OCI-LY7 (cell line): Measurements from ENCODE around the gene CD302. TPM values are rescaled to one million over a fixed set of nuclear protein-coding genes. Genes with fewer than 3 reads are reported as not detected.

ENCODE experiments used
- BruUV-seq: library from RNA; stranded (reverse); fragments of 400-500 nt; replicated peaks from 2 replicates; lab custom pipeline; 2021; lab: Mats Ljungman, UMichigan
- CTCF ChIA-PET: fragments of 300-600 bp; sonication (Branson Sonifier 250); formaldehyde crosslinking; loops from one replicate; lab custom pipeline; 2022; ENCODE audit warnings: antibody characterized with exemption; ENCODE audit not compliant: unreplicated experiment; lab: Charles Lee
- POLR2A ChIA-PET: fragments of 300-600 bp; sonication (Branson Sonifier 250); formaldehyde crosslinking; loops from one replicate; lab custom pipeline; 2022; ENCODE audit warnings: antibody characterized with exemption; lab: Charles Lee
- DNase-seq: peaks from one replicate; pipeline ENCODE4 v3.0.0-alpha.2; 2015; ENCODE audit warnings: low spot score
- H2AFZ ChIP-seq: fragments of 200-600 bp; sonication (generic), shearing (Covaris generic); 2 replicates; pipeline ENCODE4 v1.6.1; 2014; ENCODE audit warnings: mild to moderate bottlenecking, antibody characterized with exemption, low read length, moderate library complexity
- H3K27ac ChIP-seq: fragments of 200-600 bp; sonication (generic); 2 replicates; pipeline ENCODE4 v1.5.1; 2014; ENCODE audit warnings: mixed run types, low read depth, mild to moderate bottlenecking, moderate library complexity, low read length, inconsistent platforms; ENCODE audit not compliant: poor library complexity, severe bottlenecking
- H3K36me3 ChIP-seq: fragments of 200-600 bp; sonication (generic); 2 replicates; pipeline ENCODE4 v1.6.1; 2014; ENCODE audit warnings: mild to moderate bottlenecking, antibody characterized with exemption, low read length, moderate library complexity, mixed read lengths; ENCODE audit not compliant: insufficient read depth
- H3K4me1 ChIP-seq: fragments of 200-600 bp; sonication (generic); 2 replicates; pipeline ENCODE4 v1.5.1; 2014; ENCODE audit warnings: mild to moderate bottlenecking, low read length; ENCODE audit not compliant: insufficient read depth, poor library complexity, severe bottlenecking
- H3K4me2 ChIP-seq: fragments of 200-600 bp; sonication (generic); 2 replicates; pipeline ENCODE4 v1.6.1; 2014; ENCODE audit warnings: mild to moderate bottlenecking, low read length
- H3K4me3 ChIP-seq: fragments of 200-600 bp; sonication (generic); 2 replicates; pipeline ENCODE4 v1.5.1; 2014; ENCODE audit warnings: mild to moderate bottlenecking, low read depth, low read length; ENCODE audit not compliant: poor library complexity, severe bottlenecking
- H3K79me2 ChIP-seq: fragments of 200-600 bp; sonication (generic); 2 replicates; pipeline ENCODE4 v1.6.1; 2016; ENCODE audit warnings: low read depth, mild to moderate bottlenecking, low read length, moderate library complexity, mixed read lengths; ENCODE audit not compliant: insufficient read depth
- H3K9me2 ChIP-seq: fragments of 200-600 bp; sonication (generic); 2 replicates; pipeline ENCODE4 v1.6.1; 2016; ENCODE audit warnings: mild to moderate bottlenecking, low read length, mixed read lengths; ENCODE audit not compliant: insufficient read depth
- H3K9me3 ChIP-seq: fragments of 200-600 bp; sonication (generic); 2 replicates; pipeline ENCODE4 v1.6.1; 2014; ENCODE audit warnings: mild to moderate bottlenecking, mixed run types, low read length, mixed read lengths
- H4K20me1 ChIP-seq: fragments of 200-600 bp; sonication (generic); 2 replicates; pipeline ENCODE4 v1.6.1; 2014; ENCODE audit warnings: mild to moderate bottlenecking, antibody characterized with exemption, low read length, moderate library complexity, mixed read lengths; ENCODE audit not compliant: insufficient read depth
- EZH2phosphoT487 ChIP-seq: fragments of 200-600 bp; sonication (generic); IDR thresholded peaks from 2 replicates; pipeline ENCODE4 v1.6.1; 2018; ENCODE audit warnings: low read depth, borderline replicate concordance, mild to moderate bottlenecking, mixed run types, antibody characterized with exemption, low read length, moderate library complexity, mixed read lengths
- intact Hi-C: fragments of 100-400 bp; cut with micrococcal nuclease; formaldehyde crosslinking; loops from one replicate; pipeline ENCODE4 v1.10.0; 2022; ENCODE audit not compliant: unreplicated experiment
- total RNA-seq, 2 experiments: library from RNA; depleted of rRNA in 1 of 2; stranded (reverse); fragments of >200 nt in 1 of 2; shearing (Covaris generic) in 1 of 2; gene quantifications; 2 replicates each; pipeline ENCODE4 v1.2.3, GENCODE V29; 2014 to 2022
- TF ChIP-seq, protein P1 (sequence below): fragments of 200-600 bp; sonication (generic); conservative IDR thresholded peaks from 2 replicates; pipeline ENCODE4 v1.5.1; 2014; ENCODE audit warnings: mild to moderate bottlenecking, antibody characterized with exemption, low read length, moderate library complexity, mixed read lengths

The CD302 gene
- total RNA-seq, 2 experiments from 2014 or later: not detected

DNA sequence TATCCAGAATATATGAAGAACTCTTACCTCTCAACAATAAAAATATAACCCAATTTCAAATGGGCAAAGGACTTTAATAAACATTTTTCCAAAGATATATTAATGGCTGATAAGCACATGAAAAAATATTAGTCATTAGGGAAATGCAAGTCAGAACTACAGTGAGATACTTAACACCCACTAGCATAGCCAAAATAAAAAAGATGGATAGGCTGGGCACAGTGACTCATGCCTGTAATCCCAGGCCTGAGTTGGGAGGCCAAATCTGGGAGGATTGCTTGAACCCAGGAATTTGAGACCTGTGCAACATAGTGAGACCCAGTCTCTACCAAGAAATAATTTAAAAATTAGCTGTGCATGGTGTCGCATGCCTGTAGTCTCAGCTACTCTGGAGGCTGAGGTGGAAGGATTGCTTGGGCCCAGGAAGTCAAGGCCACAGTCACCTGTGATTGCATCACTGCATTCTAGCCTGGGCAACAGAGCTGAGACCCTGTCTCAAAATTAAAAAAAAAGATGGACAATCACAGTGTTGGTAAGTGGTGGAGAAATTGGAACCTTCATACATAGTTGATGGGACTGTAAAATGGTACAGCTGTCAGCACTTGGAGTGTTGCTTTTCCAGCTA is 60.6 kb downstream of the CD302 start:
- peaks cover 86% of the 10 kb centered on the region for H3K79me2 ChIP-seq
- TF ChIP-seq EZH2phosphoT487: no peak
- TF ChIP-seq, protein P1, sequence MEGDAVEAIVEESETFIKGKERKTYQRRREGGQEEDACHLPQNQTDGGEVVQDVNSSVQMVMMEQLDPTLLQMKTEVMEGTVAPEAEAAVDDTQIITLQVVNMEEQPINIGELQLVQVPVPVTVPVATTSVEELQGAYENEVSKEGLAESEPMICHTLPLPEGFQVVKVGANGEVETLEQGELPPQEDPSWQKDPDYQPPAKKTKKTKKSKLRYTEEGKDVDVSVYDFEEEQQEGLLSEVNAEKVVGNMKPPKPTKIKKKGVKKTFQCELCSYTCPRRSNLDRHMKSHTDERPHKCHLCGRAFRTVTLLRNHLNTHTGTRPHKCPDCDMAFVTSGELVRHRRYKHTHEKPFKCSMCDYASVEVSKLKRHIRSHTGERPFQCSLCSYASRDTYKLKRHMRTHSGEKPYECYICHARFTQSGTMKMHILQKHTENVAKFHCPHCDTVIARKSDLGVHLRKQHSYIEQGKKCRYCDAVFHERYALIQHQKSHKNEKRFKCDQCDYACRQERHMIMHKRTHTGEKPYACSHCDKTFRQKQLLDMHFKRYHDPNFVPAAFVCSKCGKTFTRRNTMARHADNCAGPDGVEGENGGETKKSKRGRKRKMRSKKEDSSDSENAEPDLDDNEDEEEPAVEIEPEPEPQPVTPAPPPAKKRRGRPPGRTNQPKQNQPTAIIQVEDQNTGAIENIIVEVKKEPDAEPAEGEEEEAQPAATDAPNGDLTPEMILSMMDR: no peak
- ChIA-PET POLR2A (interaction anchor here (0.9 kb wide), 1 partner anchor 10 kb away, joined by 3 read pairs; no protein-coding TSS in a partner anchor), CTCF (no interaction called here)
- H2AFZ ChIP-seq: no peak overlapping the region
- no peak overlapping the region for H3K4me3 ChIP-seq
- peaks cover 98% of the 10 kb centered on the region for H3K36me3 ChIP-seq
- no peak for DNase-seq
- H3K9me3 ChIP-seq: no peaks in the 10 kb centered on the region
- intact Hi-C loops: no loop called here
- H3K27ac ChIP-seq: no peak overlapping the region
- BruUV-seq: no TSS peak
- H3K9me2 ChIP-seq: no peaks in the 10 kb centered on the region
- no peaks in the 10 kb centered on the region for H3K4me1 ChIP-seq
- H3K4me2 ChIP-seq: no peak overlapping the region
- H4K20me1 ChIP-seq: peaks cover 31% of the 10 kb centered on the region

DNA sequence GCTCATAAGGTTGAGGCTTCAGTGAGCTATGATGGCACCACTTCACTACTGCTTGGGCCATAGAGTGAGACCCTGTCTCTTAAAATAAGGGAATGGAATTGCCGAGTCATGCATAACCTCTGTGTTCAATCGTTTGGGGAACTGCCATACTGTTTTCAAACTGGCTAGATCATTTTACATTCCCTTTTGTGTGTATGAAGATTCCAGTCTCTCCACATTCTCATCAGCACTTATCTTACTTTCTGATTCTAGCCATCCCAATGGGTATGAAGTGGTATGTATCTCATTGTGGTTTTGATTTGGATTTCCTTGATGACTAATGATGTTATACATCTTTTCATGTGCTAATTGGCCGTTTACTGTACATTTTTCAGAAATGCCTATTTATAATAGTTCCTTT is 62.0 kb downstream of the CD302 start:
- H3K9me2 ChIP-seq: no peaks in the 10 kb centered on the region
- ChIA-PET POLR2A (interaction anchor here (0.5 to 1.4 kb wide), 3 partner anchors 22 to 935 kb away, joined by 3 to 5 read pairs (median 3); no protein-coding TSS in a partner anchor), CTCF (no interaction called here)
- TF ChIP-seq, protein P1: no peak
- no peak for TF ChIP-seq EZH2phosphoT487
- peaks cover 86% of the 10 kb centered on the region for H3K79me2 ChIP-seq
- H3K4me2 ChIP-seq: no peak overlapping the region
- no peak overlapping the region for H3K4me3 ChIP-seq
- H2AFZ ChIP-seq: no peak overlapping the region
- intact Hi-C loops: no loop called here
- H4K20me1 ChIP-seq: peaks cover 25% of the 10 kb centered on the region
- H3K27ac ChIP-seq: no peak overlapping the region
- no peak for DNase-seq
- H3K36me3 ChIP-seq: peaks cover 99% of the 10 kb centered on the region
- no peaks in the 10 kb centered on the region for H3K9me3 ChIP-seq
- no peaks in the 10 kb centered on the region for H3K4me1 ChIP-seq
- BruUV-seq: no TSS peak

DNA sequence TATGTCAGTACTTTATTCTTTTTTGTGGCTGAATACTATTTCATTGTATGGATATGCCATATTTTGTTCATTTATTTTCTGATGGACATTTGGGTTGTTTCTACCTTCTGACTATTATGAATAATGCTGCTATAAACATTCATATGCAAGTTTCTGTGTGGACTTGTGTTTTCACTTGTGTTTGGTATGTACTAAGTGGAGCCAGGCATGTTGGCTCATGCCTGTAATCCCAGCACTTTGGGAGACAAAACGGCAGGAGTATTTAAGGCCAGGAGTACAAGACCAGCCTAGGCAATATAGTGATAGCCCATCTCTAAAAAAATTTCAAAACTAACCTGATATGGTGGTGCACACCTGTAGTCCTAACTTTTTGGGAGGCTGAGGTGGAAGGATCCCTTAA is 62.4 kb downstream of the CD302 start:
- TF ChIP-seq, protein P1: no peak
- no peak for TF ChIP-seq EZH2phosphoT487
- Histone ChIP-seq H3K4me1 (no peaks in the 10 kb centered on the region), H3K9me3 (no peaks in the 10 kb centered on the region), H3K4me3 (no peak overlapping the region), H4K20me1 (peaks cover 25% of the 10 kb centered on the region), H3K36me3 (peaks cover 99% of the 10 kb centered on the region), H3K9me2 (no peaks in the 10 kb centered on the region), H3K4me2 (no peak overlapping the region), H3K79me2 (peaks cover 86% of the 10 kb centered on the region), H2AFZ (no peak overlapping the region), H3K27ac (no peak overlapping the region)
- BruUV-seq: no TSS peak
- no peak for DNase-seq
- intact Hi-C loops: no loop called here
- CTCF ChIA-PET: no interaction called here
- POLR2A ChIA-PET: interaction anchor here (0.5 to 1.4 kb wide), 4 partner anchors 8 to 935 kb away, joined by 3 to 6 read pairs (median 4); no protein-coding TSS in a partner anchor
